Stimulated activated CD4-positive, alpha-beta T cell treated with anti-CD3 and anti-CD28 coated beads, Interleukin-2, amount 100 ng/mL, for 24 hours (primary cell): ENCODE measurements around the gene ACOT12.
"Not testable (repeated sequence)": the region's sequence is repeated elsewhere in the genome, so short reads cannot be mapped to it uniquely, and the experiment has no call there.

Experiments
- DNase-seq, 2 donors: peaks; one replicate each; pipeline ENCODE4 v3.0.0-alpha.2; 2020

The ACOT12 gene

DNA sequence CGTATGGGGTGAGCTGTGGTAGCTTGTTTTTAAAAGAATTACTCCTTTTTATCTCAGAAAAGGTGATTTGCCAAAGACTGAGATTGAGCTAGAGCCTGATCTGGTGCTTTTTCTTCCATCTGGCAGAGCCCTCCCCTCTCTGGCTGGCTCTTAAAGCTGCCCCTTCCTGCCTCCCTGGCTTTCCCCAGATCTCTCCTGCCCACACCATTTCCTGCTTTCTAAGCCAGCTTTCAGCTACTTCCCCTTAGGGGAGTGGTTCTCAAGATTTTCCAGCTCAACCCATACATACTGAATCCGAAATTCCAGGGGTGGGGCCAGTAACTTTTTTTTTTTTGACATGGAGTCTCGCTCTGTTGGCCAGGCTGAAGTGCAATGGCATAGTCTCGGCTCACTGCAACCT lies 4.8 kb upstream of the ACOT12 start:
- DNase-seq: no peak

DNA sequence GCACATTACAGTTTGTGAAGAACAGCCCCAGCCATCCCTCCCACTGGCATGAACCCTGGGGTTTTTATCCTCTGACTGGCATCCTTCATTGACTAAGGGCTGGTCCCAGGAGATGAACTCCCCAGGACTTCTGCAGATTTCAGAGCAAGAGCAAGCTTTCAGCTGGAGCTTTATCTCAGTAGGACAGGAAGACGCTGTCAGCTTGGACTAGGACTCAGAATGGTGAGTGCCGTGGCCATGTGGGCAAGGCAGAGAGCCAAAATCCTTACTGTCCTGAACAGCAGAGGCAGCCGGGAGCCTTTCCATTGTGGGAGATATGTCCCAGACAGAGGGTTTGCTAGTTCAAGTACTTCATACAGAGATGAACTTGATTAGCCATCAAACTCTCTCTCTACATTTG lies 3.2 kb upstream of the ACOT12 start:
- DNase-seq: no peak

DNA sequence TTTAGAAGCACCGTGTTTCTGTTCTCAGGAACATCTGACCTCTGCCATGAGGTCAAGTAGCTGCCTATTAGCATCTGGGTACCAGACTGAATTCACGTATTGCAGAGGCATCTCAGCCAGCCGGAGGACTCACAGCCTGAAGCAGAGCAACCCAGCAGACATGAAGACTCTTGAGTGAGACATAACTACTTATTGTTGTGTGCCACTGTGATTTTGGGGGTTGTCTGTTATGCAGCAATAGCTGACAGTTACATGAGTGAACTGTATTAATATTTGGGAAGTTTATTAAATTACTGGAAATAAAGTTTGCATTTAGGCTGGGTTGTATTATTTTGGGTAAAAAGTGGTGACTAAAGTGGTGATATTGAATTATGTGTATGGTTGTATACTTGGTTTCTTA lies 1.3 kb upstream of the ACOT12 start:
- no peak for DNase-seq

DNA sequence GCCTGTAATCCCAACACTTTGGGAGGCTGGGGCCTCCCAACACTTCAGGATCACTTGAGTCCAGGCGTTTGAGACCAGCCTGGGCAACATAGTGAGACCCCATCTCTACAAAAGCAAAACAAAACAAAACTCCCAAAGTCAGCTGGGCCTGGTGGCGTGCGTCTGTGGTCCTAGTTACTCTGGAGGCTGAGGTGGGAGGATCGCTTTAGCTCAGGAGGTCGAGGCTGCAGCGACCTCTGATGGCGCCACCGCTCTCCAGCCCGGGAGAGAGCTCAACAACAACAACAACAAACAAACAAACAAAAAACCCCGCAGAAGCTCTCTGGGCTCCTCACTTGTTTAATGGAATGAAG lies 528 bp downstream of the ACOT12 start:
- no peak for DNase-seq

DNA sequence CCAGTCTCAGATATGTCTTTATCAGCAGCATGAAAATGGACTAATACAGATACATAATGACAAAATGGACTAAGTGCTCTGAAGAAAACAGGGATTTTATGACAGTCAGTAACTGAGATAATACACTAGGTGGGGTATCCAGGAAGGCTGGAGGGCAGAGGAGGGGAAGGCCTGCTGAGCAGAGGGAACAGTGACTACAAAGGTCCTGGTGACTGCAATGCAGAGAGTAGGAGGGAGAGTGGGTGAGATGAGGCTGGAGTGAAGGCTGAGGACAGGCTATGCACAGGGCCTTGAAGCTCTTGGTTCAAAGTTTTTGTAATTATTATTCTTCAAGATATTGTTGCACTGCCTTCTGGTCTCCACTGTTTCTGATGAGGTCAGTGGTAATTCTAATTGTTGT lies 4.9 kb downstream of the ACOT12 start:
- no peak for DNase-seq

DNA sequence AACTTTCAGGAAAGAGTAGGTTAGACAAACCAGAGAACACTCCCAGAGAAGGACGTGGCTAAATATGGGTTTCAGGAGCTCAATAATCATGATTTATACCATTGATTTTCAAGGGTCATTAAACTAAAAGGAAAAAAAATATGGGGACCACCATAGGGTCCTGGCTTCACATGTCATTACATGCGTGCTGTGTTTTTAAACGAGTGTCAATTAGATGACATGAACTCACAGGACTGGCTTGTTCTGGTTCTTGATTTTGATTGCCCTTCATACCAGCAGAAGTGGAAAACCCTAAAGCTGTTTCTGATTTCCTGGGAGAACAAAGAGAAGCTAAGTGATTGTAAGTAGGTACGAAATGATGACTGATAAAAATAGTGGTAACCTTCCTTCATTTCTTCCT lies 5.8 kb downstream of the ACOT12 start:
- no peak for DNase-seq

DNA sequence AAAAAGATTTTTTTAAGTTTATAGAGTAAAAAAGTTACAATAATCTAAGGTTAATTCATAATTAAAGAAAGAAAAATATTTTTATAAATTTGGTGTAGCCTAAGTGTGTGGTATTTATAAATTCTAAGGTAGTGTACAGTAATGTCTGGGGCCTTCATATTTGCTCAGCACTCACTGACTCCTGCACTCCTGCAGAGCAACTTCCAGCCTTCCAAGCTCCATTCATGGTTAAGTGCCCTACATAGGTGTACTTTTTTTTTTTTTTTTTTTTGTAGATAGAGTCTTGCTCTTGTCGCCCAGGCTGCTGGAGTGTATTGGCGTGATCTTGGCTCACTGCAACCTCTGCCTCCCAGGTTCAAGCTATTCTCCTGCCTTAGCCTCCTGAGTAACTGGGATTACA lies 10.1 kb downstream of the ACOT12 start:
- no peak for DNase-seq

DNA sequence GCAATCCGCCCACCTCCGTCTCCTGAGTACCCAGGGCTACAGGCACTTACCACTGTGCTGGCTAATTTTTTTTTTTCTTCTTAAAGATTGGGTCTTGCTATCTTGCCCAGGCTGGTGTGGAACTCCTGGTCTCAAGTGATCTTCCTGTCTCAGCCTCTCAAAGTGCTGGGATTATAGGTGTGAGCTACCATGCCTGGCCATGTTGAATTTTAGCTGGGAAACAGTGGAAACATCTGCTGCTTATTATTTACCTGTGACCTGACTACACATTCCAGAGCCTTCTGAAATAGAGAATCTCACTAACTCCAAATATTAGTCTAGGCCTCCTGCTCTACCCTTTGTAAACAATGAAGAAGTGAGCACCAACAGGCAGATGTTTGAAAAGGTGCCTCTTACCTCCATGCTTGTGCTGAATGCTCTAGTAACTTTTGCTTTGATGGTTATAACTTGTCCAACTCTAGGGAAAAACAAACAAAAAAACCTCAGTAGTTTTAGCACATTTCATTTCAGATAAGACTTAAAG lies 22.5 kb downstream of the ACOT12 start:
- DNase-seq: no peak

DNA sequence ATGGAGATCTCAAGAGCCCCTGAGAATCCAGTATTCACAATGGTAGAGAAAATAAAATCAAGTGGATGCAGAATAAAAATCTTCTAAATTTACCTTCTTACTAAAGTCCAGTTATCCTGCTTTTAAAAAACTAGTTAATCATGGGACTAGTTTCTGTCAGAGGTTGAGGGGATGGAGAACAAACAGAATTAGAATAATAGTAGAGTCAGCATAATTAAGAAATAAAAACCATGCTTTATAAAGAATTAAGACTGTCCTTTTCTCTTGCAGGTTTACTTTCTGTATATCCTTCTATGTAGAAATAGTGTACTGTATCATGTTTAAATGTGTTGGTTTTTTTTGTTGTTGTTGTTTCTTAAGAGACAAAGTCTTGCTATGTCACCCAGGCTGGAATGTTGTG lies 23.0 kb downstream of the ACOT12 start:
- no peak for DNase-seq

DNA sequence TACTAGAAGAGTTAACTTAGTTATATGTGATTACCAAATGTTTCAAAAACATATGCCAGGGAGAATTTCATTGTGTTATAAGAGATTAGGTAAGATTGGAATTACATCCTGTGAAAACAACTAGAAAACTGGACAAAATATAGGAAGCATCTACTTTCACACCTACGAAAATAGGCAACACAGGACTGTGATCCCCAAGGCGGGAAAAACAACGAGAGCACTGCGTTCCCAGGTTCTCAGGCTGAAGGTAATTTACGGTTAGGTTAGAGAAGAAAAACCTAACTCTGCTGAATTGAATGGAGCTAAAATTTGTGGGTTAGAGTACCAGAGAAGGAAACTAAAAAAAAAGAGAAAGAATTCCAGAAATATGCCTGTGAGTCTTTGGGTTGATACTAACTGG lies 28.4 kb downstream of the ACOT12 start:
- no peak for DNase-seq

DNA sequence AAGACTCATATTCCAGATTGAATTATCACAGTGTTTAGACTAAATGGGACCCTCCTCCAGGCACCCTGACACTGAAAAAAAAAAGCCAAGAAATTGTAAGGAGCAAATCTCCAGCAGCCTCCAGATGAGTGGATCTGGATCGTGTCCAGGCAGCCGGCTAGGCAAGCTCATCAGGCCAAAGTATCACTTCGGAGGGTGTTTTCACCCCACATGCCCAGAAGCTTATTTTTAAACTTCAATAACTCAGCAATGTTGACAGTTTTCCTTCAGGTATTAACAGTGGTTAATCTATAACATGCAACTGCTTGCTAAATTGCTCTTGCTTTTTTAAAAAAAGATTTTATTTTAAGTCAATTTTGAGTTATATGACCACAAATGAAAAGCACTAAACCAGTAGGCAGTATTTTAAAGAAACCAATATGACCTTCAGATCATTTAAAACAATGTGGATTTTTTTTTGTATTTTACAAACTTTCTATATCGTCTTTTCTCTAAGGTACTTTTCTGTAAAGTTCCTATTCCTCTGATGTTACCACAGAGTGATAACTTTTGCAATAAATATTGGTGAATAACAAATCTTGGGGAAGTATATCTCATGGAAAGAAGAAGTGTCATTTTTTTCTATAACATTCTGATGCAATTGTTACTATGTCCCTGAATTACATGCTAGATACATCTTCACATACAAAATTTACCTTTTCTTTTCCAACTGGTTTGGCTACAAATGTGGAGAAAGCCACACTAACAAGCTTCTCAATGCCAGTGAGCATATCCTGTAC lies 30.7 kb downstream of the ACOT12 start:
- DNase-seq: no peak

DNA sequence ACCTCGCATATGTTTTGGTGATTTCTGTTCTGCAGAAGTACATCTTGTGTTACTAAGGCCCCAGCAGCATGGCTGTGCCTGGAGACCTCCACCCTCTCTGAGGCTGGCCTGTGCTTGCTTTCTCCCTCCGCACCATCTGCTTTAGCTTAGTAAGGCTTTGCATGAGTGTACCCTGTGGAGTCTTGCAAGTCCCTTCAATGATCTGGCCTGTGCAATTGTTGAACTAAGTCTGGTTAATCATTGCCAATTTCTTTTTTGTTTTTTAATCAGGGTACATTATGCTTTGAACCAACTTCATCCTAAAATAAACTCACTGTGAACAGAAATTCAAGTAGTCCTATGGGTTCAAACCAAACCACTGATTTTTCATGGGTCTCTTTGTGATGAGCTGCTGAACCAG lies 32.3 kb downstream of the ACOT12 start:
- DNase-seq: no peak

DNA sequence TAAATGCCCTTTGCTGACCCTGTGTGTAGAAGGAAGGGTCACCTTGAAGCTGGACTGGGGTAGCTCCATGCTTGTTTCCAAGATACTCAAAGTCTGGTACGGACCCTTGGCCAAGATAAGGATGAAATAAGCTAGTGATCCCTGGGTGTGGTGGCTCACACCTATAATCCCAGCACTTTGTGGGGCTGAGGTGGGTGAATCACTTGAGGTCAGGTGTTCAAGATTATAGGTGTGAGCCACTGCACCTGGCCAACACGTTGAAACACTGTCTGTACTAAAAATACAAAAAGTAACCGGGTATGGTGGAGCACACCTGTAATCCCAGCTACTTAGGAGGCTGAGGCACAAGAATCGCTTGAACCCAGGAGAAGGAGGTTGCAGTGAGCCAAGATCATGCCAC lies 33.3 kb downstream of the ACOT12 start:
- no peak for DNase-seq

DNA sequence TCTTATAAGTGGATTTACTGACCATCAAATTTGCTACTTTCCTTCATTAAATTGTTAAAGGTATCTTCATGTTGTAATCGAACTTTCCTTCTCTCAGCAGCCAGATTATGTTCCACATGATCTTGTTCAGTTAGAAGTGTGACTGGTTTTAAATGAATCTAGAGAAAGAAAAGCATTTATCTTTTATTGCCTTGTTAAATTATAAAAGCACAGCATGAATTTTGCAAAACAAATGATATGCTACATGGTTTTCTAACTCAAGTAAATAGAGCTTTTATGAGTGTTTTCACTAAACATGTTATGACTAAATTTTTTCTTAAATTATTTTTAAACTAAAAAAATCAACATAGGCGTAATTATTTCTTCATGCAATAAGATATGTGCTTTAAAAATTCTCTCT lies 34.1 kb downstream of the ACOT12 start:
- no peak for DNase-seq

DNA sequence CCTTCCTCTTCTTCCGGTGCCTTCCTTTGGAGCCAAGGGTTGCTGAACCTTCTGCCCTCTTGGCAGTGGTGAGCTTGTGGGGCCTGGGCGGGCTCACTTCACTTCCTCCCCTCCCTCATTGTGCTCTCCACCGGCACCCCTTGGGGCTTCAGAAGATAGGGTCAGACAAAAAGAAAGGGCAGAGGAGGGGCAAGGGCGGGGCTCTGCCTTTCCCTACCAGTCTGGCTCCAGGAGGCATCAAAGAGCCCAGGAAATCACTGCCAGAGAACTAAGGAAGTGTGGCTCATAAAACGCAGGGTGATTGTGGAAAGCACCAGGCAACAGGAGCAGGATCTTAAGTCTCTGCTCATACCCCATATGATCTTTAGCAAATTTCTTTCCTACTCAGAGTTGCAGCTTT lies 34.8 kb downstream of the ACOT12 start:
- no peak for DNase-seq

DNA sequence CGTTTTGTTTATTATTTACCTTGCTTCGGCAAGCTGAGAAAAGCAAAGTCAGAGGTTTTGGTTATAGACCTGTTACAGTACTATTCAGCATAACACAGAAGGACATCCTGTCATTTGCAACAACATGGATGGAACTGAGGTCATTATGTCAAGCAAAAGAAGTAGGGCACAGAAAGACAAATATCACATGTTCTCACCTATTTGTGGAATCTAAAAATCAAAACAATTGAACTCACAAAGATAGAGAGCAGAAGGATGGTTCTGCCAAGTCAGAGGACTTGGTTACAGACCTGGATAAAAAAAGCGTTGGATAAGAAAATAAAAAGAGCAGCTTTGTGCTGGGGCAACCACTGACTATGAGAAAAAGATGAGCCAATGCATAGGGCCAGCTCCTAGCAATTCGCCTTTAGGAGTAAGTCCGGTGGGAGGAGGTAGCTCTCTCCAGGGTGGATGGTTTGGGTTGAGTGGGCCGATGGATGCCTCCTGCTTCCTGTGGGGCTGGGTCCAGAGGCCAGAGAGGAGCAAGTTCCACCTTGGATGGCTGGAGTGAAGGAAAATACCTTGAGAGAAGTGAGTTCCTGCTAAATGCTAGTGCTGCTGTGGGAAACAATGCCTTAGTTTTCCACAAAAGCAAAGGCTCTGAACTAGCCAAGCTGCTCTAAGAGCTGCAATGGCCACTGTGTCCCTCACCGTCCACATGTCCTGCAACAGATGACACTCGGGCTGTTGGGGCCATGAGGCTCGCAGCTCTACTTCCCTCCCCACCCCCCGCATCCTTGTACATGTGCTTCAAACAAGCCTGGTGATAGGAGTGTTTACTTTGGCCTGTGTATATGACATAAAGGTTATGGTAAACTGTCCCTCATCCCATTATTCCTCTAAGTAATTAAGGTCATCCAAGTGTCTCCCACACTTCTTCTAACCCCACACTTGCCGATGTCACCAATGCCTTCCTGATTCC lies 38.4 kb downstream of the ACOT12 start:
- DNase-seq: no peak

DNA sequence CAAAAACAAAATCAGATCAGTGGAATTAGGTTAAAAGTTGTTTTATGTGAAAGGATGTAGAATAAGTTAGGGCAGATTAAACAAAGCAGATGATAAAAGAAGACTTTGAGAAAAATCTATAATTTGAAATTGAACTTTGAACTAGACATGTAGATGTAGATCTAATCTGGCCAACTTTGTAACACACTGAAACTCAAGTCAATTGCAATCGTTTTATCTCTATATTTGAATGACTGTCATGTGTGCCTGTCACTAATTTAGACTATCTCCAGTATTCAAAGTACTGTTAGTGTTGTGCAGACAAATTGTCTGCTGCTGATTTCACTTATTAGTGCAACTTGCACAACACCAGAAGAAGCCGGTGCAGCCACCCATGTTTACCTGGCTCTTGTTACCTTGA lies 39.8 kb downstream of the ACOT12 start:
- no peak for DNase-seq

DNA sequence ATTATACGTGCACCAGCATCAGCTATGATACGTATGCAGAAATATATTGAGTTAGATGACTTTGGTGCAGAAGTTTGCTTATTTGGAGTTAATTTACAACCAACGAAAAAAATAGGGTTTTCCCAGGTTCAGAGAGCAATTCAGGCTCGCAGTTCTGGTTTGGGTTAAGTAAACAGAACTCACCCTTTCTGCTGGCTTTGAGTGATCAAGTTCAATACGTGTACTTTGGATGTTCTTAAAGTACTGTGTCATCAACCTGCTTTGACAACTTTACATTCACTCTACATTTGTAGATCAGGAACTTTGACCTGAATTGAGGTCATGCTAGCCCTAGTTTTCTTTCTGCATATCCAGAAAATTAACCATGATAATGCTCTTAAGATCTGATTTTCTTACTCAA lies 40.7 kb downstream of the ACOT12 start:
- no peak for DNase-seq

DNA sequence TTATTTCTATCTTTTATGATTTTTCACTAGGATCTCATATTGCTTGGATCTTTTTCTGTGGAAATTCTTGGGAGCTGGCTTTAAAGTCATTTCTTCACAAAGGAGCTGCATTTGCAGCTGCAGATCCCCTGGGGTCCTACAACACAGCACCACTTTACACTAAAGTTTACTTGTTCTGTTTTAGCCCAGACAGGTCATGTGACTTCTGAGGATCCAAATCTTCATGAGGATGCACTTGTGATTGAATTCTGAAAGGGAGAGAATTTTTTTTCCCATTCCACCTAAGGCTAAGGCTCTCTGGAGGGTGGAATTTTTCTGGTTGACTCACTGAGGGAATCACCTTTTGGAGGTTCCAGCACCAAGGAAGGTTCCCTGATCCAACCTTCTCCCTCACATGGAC lies 43.4 kb downstream of the ACOT12 start:
- DNase-seq: no peak

DNA sequence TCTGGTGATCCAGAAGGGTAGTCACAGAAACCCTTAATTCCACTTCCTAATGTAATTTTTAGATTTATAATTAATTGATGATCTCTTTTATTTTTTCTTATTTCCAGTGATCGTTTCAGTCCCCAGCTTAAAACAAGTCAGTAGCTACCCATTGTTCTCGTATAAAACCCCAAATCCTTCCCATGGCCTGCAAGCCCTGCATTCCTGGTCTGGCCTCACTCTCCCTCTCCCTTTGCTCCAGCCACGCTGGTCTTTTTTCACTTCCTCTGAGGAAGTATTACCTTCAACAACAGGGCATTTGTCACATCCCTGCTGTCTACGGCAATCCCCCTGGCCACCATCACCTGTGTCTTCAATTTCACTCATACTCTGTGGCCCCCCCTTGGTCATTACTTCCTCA lies 44.8 kb downstream of the ACOT12 start:
- DNase-seq: no peak

DNA sequence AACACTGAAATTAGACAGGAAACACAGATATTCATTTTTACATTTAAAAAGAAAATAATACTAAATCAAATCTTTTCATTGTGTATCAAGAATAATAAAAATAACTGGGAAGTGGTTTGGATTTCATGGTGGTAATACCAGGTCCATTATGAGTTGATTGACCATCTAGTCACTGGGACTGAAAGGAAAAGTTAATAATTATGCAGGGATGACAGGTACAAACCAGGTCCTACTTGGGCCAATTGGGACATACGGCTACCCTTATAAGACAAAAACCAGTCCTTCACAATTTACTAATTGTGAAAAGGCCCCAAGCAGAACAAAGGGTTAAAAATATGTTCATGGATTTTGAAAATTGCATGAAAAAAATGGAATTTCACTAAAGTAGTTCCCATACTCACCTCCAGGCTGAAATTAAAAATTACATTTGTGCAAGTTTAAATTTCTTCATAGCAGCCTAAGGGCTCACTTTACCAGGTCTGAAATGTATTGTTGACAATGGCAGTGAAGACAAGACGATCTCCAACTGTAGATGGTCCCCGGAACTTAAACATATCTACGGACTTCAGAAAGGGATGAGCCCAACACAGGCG lies 48.4 kb downstream of the ACOT12 start:
- no peak for DNase-seq

DNA sequence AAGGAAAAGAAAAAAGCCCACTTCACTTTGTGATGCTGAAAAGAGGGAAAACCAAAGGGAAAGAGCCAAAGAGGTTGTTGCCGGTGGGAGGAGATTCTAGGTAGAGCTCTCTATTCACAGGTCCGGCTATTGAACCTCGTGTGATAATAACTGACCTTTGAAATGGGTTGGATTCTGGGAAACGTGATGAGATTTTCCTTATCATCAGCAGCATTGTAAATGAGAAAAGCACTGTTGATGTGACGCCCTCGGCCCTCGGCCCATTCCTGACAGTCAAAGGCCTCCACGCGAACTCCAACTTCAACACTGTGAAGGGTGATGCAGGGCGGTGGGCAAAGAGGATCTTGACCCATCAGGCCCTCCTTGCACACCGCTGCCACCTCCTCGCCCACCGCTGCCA lies 49.2 kb downstream of the ACOT12 start:
- no peak for DNase-seq

DNA sequence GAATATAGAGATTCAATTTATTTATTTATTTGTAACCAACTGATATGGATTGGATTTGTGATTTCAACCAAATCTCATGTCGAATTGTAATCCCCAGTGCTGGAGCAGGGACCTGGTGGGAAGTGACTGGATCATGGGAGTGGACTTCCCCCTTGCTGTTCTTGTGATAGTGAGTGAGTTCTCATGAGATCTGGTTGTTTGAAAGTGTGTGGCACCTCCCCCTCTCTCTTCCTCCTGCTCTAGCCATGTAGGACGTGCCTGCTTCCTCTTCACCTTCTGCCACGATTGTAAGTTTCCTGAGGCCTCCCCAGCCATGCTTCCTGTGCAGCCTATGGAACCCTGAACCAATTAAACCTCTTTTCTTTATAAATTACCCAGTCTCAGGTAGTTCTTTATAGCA lies 55.7 kb downstream of the ACOT12 start:
- DNase-seq: not testable (repeated sequence)

DNA sequence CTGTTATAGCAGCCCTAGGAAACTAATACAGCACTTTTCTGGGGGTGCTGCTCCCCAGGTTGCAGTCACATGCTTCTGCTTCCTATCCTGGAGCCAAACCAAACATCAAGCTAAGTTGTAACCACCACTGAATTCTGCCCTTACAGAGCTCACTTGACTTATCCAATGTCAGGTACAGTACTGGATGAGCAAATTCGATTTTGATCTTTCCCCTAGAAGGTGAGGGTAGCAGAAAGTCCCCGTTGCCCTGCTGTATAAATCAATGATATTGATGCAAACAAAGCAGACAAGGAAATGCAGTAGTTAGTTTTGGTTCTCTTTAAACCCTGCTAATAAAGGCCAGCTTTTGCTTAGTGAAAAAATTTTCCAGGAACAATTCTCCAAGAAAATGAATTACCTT lies 56.1 kb downstream of the ACOT12 start:
- DNase-seq: no peak
